HEK293 (cell line): ENCODE data around the gene SARNP.

Experiments used
- SP3 ChIP-seq: fragments of 450-650 bp; formaldehyde crosslinking; IDR thresholded peaks from 2 replicates; pipeline ENCODE4 v1.5.1; 2016; ENCODE audit warnings: missing biosample characterization, missing genetic modification characterization
- TCF7L2 ChIP-seq: IDR thresholded peaks from 2 replicates; pipeline ENCODE4 v1.6.1; 2011; ENCODE audit warnings: low read depth, mild to moderate bottlenecking, inconsistent platforms, low read length, moderate library complexity, borderline replicate concordance
- ZBTB1 ChIP-seq: fragments of 450-650 bp; formaldehyde crosslinking; IDR thresholded peaks from 2 replicates; pipeline ENCODE4 v1.5.1; 2016; ENCODE audit warnings: missing biosample characterization, missing genetic modification characterization
- ZBTB10 ChIP-seq: fragments of 450-650 bp; formaldehyde crosslinking; IDR thresholded peaks from 2 replicates; pipeline ENCODE4 v1.5.1; 2016; ENCODE audit warnings: missing biosample characterization, missing genetic modification characterization
- ZBTB17 ChIP-seq: fragments of 450-650 bp; formaldehyde crosslinking; IDR thresholded peaks from 2 replicates; pipeline ENCODE4 v1.5.1; 2016; ENCODE audit warnings: missing biosample characterization, missing genetic modification characterization
- ZEB2 ChIP-seq: fragments of 450-650 bp; formaldehyde crosslinking; IDR thresholded peaks from 2 replicates; pipeline ENCODE4 v1.5.1; 2016; ENCODE audit warnings: missing biosample characterization, missing genetic modification characterization
- ZFHX2 ChIP-seq: fragments of 450-650 bp; formaldehyde crosslinking; conservative IDR thresholded peaks from 2 replicates; pipeline ENCODE4 v1.5.1; 2016; ENCODE audit warnings: missing biosample characterization, missing genetic modification characterization
- ZNF114 ChIP-seq: fragments of 450-650 bp; formaldehyde crosslinking; IDR thresholded peaks from 2 replicates; pipeline ENCODE4 v1.5.0; 2017; ENCODE audit warnings: missing biosample characterization, missing genetic modification characterization
- ZNF121 ChIP-seq: fragments of 450-650 bp; formaldehyde crosslinking; IDR thresholded peaks from 2 replicates; pipeline ENCODE4 v1.5.1; 2016; ENCODE audit warnings: missing biosample characterization, missing genetic modification characterization
- ZNF138 ChIP-seq: fragments of 450-650 bp; formaldehyde crosslinking; IDR thresholded peaks from 2 replicates; pipeline ENCODE4 v1.5.1; 2016; ENCODE audit warnings: missing biosample characterization, missing genetic modification characterization, borderline replicate concordance
- ZNF2 ChIP-seq: fragments of 450-650 bp; formaldehyde crosslinking; IDR thresholded peaks from 2 replicates; pipeline ENCODE4 v1.5.1; 2016; ENCODE audit warnings: missing biosample characterization, missing genetic modification characterization
- ZNF335 ChIP-seq: fragments of 450-650 bp; formaldehyde crosslinking; conservative IDR thresholded peaks from 2 replicates; pipeline ENCODE4 v1.5.1; 2016; ENCODE audit warnings: missing biosample characterization, missing genetic modification characterization
- ZNF548 ChIP-seq: fragments of 450-650 bp; formaldehyde crosslinking; IDR thresholded peaks from 2 replicates; pipeline ENCODE4 v1.5.1; 2016; ENCODE audit warnings: missing biosample characterization, missing genetic modification characterization
- ZNF660 ChIP-seq: fragments of 450-650 bp; IDR thresholded peaks from 2 replicates; pipeline ENCODE4 v1.5.1; 2018; ENCODE audit warnings: missing biosample characterization, mild to moderate bottlenecking, missing genetic modification characterization
- ZNF664 ChIP-seq: fragments of 450-650 bp; formaldehyde crosslinking; IDR thresholded peaks from 2 replicates; pipeline ENCODE4 v1.5.1; 2016; ENCODE audit warnings: missing biosample characterization, missing genetic modification characterization
- TF ChIP-seq, protein P1 (sequence below): fragments of 450-650 bp; formaldehyde crosslinking; conservative IDR thresholded peaks from 2 replicates; pipeline ENCODE4 v1.5.1; 2016; ENCODE audit warnings: low read depth, missing biosample characterization, missing genetic modification characterization
- TF ChIP-seq, protein P2 (sequence below): fragments of 450-650 bp; formaldehyde crosslinking; IDR thresholded peaks from 2 replicates; pipeline ENCODE4 v1.5.1; 2016; ENCODE audit warnings: missing biosample characterization, missing genetic modification characterization
- TF ChIP-seq, protein P3 (sequence below): fragments of 450-650 bp; formaldehyde crosslinking; IDR thresholded peaks from 2 replicates; pipeline ENCODE4 v1.5.1; 2016; ENCODE audit warnings: missing biosample characterization, missing genetic modification characterization
- TF ChIP-seq, protein P4 (sequence below): fragments of 450-650 bp; formaldehyde crosslinking; conservative IDR thresholded peaks from 2 replicates; pipeline ENCODE4 v1.5.1; 2016; ENCODE audit warnings: low read depth, missing biosample characterization, missing genetic modification characterization
- TF ChIP-seq, protein P5 (sequence below): fragments of 450-650 bp; formaldehyde crosslinking; IDR thresholded peaks from 2 replicates; pipeline ENCODE4 v1.5.1; 2017; ENCODE audit warnings: missing biosample characterization, missing genetic modification characterization

SARNP gene

DNA sequence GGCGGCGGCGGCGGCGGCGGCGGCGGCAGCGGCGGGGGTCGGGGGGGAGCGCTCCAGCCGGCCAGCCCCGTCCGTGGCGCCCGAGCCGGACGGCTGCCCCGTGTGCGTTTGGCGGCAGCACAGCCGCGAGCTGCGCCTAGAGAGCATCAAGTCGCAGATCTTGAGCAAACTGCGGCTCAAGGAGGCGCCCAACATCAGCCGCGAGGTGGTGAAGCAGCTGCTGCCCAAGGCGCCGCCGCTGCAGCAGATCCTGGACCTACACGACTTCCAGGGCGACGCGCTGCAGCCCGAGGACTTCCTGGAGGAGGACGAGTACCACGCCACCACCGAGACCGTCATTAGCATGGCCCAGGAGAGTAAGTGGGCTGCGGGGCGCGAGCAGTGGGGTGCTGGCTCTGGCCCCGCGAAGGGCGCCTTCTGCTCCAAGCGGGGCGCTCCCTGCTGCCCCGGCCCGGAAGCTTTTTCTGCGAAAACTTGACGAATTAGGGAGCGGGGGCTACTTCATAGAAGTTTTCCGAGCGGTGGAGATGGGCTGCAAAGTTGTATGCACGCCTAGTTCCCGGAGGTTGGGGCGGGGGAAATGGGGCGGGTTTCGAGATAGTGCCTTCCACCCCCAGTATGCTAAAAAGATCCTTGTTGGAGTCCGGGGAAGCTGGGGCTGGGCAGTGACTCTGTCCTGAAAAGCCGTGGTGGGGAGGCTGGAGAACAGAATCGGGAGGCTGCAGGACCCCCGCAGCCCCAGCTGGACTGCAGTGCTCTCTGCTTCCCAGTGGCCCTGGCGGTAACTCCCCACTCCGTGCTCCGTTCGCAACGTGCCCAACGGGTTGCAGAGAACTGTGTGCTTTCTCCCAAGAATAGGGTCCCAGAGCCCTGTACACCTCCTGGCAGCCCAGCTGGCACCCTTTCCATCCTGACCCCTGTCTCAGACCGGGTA, 73.9 kb downstream of the SARNP start (continued):
- peak; percentile 63 for TF ChIP-seq ZBTB17 (tag by site-specific recombination)
- TF ChIP-seq ZNF138 (tag by site-specific recombination) = no peak
- no peak for TF ChIP-seq ZNF121 (tag by site-specific recombination)
- 0 out of 2 replicates have a peak, but pooled peaks have one; percentile 24 for TF ChIP-seq ZEB2 (tag by site-specific recombination)
- no peak for TF ChIP-seq ZNF664 (tag by site-specific recombination)
- TF ChIP-seq SP3 (tag by site-specific recombination) = 0 out of 2 replicates have a peak, but pooled peaks have one; percentile 25
- TF ChIP-seq ZNF548 (tag by site-specific recombination) = no peak
- 0 out of 2 replicates have a peak, but pooled peaks have one; percentile 60 for TF ChIP-seq ZNF2
- TF ChIP-seq ZNF335 (tag by site-specific recombination) = peak; percentile 95
- TF ChIP-seq ZFHX2 = peak; percentile 37
- TF ChIP-seq, protein P1, sequence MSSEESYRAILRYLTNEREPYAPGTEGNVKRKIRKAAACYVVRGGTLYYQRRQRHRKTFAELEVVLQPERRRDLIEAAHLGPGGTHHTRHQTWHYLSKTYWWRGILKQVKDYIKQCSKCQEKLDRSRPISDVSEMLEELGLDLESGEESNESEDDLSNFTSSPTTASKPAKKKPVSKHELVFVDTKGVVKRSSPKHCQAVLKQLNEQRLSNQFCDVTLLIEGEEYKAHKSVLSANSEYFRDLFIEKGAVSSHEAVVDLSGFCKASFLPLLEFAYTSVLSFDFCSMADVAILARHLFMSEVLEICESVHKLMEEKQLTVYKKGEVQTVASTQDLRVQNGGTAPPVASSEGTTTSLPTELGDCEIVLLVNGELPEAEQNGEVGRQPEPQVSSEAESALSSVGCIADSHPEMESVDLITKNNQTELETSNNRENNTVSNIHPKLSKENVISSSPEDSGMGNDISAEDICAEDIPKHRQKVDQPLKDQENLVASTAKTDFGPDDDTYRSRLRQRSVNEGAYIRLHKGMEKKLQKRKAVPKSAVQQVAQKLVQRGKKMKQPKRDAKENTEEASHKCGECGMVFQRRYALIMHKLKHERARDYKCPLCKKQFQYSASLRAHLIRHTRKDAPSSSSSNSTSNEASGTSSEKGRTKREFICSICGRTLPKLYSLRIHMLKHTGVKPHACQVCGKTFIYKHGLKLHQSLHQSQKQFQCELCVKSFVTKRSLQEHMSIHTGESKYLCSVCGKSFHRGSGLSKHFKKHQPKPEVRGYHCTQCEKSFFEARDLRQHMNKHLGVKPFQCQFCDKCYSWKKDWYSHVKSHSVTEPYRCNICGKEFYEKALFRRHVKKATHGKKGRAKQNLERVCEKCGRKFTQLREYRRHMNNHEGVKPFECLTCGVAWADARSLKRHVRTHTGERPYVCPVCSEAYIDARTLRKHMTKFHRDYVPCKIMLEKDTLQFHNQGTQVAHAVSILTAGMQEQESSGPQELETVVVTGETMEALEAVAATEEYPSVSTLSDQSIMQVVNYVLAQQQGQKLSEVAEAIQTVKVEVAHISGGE (tag by site-specific recombination) = 0 out of 2 replicates have a peak, but pooled peaks have one; percentile 15
- TF ChIP-seq TCF7L2 = no peak
- TF ChIP-seq, protein P2, sequence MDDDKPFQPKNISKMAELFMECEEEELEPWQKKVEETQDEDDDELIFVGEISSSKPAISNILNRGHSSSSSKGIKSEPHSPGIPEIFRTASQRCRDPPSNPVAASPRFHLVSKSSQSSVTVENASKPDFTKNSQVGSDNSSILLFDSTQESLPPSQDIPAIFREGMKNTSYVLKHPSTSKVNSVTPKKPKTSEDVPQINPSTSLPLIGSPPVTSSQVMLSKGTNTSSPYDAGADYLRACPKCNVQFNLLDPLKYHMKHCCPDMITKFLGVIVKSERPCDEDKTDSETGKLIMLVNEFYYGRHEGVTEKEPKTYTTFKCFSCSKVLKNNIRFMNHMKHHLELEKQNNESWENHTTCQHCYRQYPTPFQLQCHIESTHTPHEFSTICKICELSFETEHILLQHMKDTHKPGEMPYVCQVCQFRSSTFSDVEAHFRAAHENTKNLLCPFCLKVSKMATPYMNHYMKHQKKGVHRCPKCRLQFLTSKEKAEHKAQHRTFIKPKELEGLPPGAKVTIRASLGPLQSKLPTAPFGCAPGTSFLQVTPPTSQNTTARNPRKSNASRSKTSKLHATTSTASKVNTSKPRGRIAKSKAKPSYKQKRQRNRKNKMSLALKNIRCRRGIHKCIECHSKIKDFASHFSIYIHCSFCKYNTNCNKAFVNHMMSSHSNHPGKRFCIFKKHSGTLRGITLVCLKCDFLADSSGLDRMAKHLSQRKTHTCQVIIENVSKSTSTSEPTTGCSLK (tag by site-specific recombination) = no peak
- TF ChIP-seq, protein P3, sequence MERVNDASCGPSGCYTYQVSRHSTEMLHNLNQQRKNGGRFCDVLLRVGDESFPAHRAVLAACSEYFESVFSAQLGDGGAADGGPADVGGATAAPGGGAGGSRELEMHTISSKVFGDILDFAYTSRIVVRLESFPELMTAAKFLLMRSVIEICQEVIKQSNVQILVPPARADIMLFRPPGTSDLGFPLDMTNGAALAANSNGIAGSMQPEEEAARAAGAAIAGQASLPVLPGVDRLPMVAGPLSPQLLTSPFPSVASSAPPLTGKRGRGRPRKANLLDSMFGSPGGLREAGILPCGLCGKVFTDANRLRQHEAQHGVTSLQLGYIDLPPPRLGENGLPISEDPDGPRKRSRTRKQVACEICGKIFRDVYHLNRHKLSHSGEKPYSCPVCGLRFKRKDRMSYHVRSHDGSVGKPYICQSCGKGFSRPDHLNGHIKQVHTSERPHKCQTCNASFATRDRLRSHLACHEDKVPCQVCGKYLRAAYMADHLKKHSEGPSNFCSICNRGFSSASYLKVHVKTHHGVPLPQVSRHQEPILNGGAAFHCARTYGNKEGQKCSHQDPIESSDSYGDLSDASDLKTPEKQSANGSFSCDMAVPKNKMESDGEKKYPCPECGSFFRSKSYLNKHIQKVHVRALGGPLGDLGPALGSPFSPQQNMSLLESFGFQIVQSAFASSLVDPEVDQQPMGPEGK (tag by site-specific recombination) = peak; percentile 68; the same call in 1 of the 2 replicates
- TF ChIP-seq ZNF114 (tag by site-specific recombination) = no peak
- TF ChIP-seq, protein P4, sequence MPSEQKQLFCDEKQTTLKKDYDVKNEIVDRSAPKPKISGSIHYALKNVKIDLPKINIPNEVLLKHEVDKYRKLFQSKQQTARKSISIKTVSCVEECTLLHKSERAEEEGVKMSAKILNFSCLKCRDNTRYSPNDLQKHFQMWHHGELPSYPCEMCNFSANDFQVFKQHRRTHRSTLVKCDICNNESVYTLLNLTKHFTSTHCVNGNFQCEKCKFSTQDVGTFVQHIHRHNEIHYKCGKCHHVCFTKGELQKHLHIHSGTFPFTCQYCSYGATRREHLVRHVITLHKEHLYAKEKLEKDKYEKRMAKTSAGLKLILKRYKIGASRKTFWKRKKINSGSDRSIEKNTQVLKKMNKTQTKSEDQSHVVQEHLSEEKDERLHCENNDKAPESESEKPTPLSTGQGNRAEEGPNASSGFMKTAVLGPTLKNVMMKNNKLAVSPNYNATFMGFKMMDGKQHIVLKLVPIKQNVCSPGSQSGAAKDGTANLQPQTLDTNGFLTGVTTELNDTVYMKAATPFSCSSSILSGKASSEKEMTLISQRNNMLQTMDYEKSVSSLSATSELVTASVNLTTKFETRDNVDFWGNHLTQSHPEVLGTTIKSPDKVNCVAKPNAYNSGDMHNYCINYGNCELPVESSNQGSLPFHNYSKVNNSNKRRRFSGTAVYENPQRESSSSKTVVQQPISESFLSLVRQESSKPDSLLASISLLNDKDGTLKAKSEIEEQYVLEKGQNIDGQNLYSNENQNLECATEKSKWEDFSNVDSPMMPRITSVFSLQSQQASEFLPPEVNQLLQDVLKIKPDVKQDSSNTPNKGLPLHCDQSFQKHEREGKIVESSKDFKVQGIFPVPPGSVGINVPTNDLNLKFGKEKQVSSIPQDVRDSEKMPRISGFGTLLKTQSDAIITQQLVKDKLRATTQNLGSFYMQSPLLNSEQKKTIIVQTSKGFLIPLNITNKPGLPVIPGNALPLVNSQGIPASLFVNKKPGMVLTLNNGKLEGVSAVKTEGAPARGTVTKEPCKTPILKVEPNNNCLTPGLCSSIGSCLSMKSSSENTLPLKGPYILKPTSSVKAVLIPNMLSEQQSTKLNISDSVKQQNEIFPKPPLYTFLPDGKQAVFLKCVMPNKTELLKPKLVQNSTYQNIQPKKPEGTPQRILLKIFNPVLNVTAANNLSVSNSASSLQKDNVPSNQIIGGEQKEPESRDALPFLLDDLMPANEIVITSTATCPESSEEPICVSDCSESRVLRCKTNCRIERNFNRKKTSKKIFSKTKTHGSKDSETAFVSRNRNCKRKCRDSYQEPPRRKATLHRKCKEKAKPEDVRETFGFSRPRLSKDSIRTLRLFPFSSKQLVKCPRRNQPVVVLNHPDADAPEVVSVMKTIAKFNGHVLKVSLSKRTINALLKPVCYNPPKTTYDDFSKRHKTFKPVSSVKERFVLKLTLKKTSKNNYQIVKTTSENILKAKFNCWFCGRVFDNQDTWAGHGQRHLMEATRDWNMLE = no peak
- no peak for TF ChIP-seq ZNF660 (tag by site-specific recombination)
- TF ChIP-seq ZBTB1 (tag by site-specific recombination) = no peak
- TF ChIP-seq ZBTB10 (tag by site-specific recombination) = peak; percentile 52
- TF ChIP-seq, protein P5, sequence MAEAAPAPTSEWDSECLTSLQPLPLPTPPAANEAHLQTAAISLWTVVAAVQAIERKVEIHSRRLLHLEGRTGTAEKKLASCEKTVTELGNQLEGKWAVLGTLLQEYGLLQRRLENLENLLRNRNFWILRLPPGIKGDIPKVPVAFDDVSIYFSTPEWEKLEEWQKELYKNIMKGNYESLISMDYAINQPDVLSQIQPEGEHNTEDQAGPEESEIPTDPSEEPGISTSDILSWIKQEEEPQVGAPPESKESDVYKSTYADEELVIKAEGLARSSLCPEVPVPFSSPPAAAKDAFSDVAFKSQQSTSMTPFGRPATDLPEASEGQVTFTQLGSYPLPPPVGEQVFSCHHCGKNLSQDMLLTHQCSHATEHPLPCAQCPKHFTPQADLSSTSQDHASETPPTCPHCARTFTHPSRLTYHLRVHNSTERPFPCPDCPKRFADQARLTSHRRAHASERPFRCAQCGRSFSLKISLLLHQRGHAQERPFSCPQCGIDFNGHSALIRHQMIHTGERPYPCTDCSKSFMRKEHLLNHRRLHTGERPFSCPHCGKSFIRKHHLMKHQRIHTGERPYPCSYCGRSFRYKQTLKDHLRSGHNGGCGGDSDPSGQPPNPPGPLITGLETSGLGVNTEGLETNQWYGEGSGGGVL (tag by site-specific recombination) = peak; percentile 45; the same call in 1 of the 2 replicates
